Measurements from ENCODE around the gene CLASRP. TPM values are rescaled to one million over a fixed set of nuclear protein-coding genes. Genes with fewer than 3 reads are reported as not detected.
A peak's percentile ranks its signal among the peaks of the same experiment; 100 is the strongest.

CLASRP gene
- total RNA-seq, 1 experiment from 2014 or later = 87.1 TPM

GRCh38 chr19:45090034-45090433 is 51.2 kb downstream of the CLASRP start:
- Histone ChIP-seq H3K9ac (ENCODE audit: extremely low read depth, insufficient read length, low read length) (no peak overlapping the region), H2AK5ac (ENCODE audit: insufficient read length, low read length) (no peak overlapping the region), H3K4me1 (ENCODE audit: insufficient read depth, low read length) (no peaks in the 10 kb centered on the region; the same call in 1 of the 2 replicates), H4K5ac (ENCODE audit: insufficient read length, low read depth, low read length) (no peak overlapping the region), H4K91ac (ENCODE audit: insufficient read length, low read depth, low read length) (no peak overlapping the region), H3K23ac (ENCODE audit: insufficient read length, low read depth, low read length) (no peak overlapping the region), H3K18ac (ENCODE audit: insufficient read length, low read depth, low read length) (no peak overlapping the region), H3K4me2 (ENCODE audit: insufficient read depth, insufficient read length, low read length) (no peak overlapping the region), H2BK12ac (ENCODE audit: insufficient read length, low read depth, low read length) (no peak overlapping the region), H3K79me1 (ENCODE audit: insufficient read depth, low read depth, low read length, poor library complexity, severe bottlenecking) (peaks cover 3% of the 10 kb centered on the region), H2BK15ac (ENCODE audit: low read depth, low read length) (no peak overlapping the region), H2BK20ac (ENCODE audit: low read depth, low read length, poor library complexity, severe bottlenecking) (no peak overlapping the region), H4K20me1 (ENCODE audit: control insufficient read depth, insufficient read depth, insufficient read length) (no peaks in the 10 kb centered on the region), H3K14ac (ENCODE audit: insufficient read depth, low read length) (no peak overlapping the region), H3K4ac (ENCODE audit: low read depth, low read length) (no peak overlapping the region), H2AFZ (ENCODE audit: low read length) (no peak overlapping the region), H4K8ac (replicated peaks; ENCODE audit: insufficient read length, low read depth, low read length) (no peak overlapping the region), H3K27me3 (ENCODE audit: insufficient read depth, low read length) (no peaks in the 10 kb centered on the region), H3K56ac (ENCODE audit: insufficient read length, low read depth, low read length) (no peak overlapping the region), H3T11ph (ENCODE audit: low read length) (no peak overlapping the region), H2BK5ac (ENCODE audit: insufficient read length, low read length) (no peak overlapping the region), H3K23me2 (ENCODE audit: insufficient read length, low read depth, low read length, poor library complexity, severe bottlenecking) (peaks cover 9% of the 10 kb centered on the region), H2BK120ac (ENCODE audit: low read depth, low read length, poor library complexity, severe bottlenecking) (no peak overlapping the region), H3K79me2 (ENCODE audit: insufficient read depth, low read length) (peaks cover 16% of the 10 kb centered on the region; the same call in 1 of the 2 replicates), H3K9me3 (ENCODE audit: control insufficient read depth, low read depth, low read length) (no peaks in the 10 kb centered on the region), H3K27ac (ENCODE audit: insufficient read length, low read depth, low read length) (no peak overlapping the region)
- peak; percentile 57; the same call in 2 of the 3 replicates for TF ChIP-seq CTCF (conservative IDR thresholded peaks at IDR 0.05)
- H3K36me3 Mint-ChIP-seq (ENCODE audit: insufficient read depth in 1 of 3, low read depth in 3 of 3) = peaks cover 16 to 61% (median 40%) of the 10 kb centered on the region in 3 experiments; a peak in 6 of 7 replicates
- H3K27me3 Mint-ChIP-seq (ENCODE audit: low read depth) = no peaks in the 10 kb centered on the region; the same call in 1 of the 2 replicates
- H3K27ac Mint-ChIP-seq = peak overlapping the region; percentile 50 to 90 (median 71); a peak in 4 of 7 replicates
- WGBS (ENCODE audit: extremely low coverage, insufficient read length, low lambda C conversion rate) = no CpG with 5 or more reads among the region's 17 CpGs
- peak; percentile 90 for DNase-seq
- peak overlapping the region in 1 of 2 experiments; percentile 53; a peak in 1 of 5 replicates for H3K4me3 Mint-ChIP-seq
- peaks cover 31% of the 10 kb centered on the region in 2 experiments for H3K4me1 Mint-ChIP-seq
- no peaks in the 10 kb centered on the region; a peak in 1 of 5 replicates for H3K9me3 Mint-ChIP-seq
